HG02623 (cell line): ENCODE measurements around the gene SCT.

Experiments
- ATAC-seq: cut with Tn5 transposase; IDR thresholded peaks from one replicate; pipeline ENCODE4 v1.9.1; 2021; ENCODE audit warnings: moderate library complexity; ENCODE audit not compliant: unreplicated experiment

Gene SCT

DNA sequence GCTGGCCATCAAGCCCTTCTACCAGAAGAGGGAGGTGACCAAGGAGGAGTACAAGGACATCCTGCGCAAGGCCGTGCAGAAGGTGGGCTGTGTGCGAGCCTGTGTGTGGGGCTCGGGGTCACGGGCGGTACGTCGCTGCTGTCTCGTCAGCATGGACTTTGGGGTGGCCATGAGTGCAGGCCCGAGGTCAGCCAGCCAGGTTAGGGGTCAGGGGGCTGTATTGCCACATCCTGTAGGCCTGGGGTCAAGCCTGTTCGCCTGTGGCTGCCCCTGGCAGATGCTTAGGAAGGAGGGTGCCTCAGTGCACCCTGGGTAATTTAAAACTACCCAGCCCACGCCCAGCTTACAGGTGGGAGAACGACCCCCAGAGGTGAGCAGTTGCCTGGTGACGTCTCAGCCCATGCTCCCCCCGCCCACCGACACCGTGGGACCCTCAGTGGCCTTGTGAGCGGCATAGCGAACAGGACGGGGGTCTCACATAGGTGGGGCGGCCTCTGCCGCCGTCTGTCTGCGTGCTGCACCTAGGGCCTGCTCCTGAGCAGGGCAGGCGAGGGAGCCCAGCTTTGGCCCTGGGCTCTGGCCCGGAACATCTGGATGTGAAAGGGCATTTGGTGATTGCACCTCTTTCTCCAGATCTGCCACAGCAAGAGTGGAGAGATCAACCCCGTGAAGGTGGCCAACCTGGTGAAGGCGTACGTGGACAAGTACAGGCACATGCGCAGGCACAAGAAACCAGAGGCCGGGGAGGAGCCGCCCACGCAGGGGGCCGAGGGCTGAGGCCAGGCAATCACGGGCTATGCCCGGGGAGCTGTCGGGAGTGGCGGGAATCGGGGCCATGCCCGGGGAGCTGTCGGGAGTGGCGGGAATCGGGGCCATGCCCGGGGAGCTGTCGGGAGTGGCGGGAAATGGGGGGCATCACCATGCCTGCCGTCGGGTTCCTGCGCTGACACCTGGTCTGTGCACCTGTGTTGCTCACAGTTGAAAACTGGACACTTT is 15.7 kb downstream of the SCT start:
- ATAC-seq, result no peak

DNA sequence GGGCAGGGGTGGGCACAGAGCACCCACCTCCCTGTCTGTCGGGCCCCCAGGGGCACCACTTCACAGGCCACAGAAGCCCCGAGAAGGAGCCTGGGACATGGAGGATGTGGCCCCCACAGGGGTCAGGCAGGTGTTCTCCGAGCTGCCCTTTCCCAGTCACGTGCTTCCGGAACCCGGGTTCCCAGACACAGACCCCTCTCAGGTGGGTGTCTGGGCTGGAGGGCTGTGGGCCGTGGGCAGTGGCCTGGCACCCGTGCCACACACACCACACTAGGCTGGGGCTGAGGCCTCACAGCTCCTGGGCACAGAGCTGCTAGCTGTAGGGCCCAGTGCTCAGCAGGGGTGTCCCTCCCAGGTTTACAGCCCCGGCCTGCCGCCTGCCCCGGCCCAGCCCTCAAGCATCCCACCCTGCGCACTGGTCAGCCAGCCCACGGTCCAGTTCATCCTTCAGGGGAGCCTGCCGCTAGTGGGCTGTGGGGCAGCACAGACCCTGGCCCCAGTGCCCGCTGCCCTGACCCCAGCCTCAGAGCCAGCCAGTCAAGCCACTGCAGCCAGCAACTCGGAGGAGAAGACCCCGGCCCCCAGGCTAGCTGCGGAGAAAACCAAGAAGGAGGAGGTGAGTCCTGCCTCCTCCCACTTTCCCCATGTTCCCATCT is 16.7 kb downstream of the SCT start:
- ATAC-seq, result no peak

DNA sequence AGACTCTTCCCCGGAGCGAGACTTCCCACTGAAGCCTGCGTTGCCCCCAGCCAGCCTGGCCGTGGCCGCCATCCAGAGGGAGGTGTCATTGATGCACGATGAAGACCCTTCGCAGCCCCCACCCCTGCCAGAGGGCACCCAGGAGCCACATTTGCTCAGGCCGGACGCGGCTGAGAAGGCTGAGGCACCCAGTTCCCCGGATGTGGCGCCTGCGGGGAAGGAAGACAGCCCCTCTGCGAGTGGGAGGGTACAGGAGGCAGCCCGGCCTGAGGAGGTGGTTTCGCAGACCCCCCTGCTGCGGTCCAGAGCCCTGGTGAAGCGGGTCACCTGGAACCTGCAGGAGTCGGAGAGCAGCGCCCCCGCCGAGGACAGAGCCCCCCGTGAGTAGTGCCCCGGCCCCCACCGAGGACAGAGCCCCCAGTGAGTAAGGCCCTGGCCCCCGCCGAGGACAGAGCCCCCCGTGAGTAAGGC is 17.6 kb downstream of the SCT start:
- ATAC-seq, result no peak

DNA sequence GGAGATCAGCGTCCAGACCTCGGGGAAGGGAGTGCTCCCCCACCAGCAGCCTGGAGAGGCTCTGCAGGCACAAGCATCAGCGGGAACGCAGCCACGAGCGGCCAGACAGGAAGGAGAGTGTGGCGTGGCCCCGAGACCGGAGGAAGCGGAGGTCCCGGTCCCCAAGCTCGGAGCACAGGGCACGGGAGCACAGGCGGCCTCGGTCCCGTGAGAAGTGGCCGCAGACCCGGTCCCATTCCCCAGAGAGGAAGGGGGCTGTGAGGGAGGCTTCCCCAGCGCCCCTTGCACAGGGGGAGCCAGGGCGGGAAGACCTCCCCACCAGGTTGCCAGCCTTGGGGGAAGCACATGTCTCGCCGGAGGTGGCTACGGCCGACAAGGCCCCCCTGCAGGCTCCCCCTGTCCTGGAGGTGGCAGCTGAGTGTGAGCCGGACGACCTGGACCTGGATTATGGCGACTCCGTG is 18.2 kb downstream of the SCT start:
- no peak for ATAC-seq

DNA sequence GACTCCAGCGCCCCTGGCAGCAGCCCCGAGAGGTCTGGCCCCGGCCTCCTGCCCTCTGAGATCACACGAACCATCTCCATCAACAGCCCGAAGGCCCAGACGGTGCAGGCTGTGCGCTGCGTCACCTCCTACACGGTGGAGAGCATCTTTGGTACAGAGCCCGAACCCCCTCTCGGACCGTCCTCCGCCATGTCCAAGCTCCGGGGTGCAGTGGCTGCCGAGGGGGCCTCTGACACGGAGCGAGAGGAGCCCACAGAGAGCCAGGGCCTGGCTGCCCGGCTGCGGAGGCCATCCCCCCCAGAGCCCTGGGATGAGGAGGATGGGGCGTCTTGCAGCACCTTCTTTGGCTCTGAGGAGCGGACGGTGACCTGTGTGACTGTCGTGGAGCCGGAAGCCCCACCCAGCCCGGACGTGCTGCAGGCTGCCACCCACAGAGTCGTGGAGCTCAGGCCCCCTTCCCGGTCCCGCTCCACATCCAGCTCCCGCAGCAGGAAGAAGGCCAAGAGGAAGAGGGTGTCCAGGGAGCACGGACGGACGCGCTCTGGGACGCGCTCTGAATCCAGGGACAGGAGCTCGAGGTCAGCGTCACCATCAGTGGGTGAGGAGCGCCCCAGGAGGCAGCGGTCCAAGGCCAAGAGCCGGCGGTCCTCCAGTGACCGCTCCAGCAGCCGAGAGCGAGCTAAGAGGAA is 18.9 kb downstream of the SCT start:
- no peak for ATAC-seq

DNA sequence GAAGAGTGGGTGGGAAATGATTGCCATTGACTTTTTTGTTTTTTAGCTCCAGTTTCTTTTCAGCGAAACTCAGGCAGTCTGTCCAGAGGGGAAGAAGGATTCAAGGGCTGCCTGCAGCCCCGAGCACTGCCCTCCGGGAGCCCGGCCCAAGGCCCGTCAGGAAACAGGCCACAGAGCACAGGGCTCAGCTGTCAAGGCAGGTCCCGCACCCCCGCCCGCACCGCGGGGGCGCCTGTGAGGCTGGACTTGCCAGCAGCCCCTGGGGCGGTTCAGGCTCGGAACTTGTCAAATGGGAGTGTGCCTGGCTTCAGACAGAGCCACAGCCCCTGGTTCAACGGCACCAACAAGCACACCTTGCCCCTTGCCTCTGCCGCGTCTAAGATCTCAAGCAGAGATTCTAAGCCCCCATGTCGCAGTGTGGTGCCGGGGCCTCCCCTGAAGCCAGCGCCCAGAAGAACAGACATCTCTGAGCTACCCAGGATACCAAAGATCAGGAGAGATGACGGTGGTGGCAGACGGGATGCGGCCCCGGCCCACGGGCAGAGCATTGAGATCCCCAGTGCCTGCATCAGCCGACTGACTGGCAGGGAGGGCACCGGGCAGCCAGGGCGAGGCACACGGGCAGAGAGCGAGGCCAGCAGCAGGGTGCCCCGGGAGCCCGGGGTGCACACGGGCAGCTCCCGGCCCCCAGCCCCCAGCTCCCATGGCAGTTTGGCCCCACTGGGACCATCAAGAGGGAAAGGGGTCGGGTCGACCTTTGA is 19.8 kb downstream of the SCT start:
- no peak for ATAC-seq

DNA sequence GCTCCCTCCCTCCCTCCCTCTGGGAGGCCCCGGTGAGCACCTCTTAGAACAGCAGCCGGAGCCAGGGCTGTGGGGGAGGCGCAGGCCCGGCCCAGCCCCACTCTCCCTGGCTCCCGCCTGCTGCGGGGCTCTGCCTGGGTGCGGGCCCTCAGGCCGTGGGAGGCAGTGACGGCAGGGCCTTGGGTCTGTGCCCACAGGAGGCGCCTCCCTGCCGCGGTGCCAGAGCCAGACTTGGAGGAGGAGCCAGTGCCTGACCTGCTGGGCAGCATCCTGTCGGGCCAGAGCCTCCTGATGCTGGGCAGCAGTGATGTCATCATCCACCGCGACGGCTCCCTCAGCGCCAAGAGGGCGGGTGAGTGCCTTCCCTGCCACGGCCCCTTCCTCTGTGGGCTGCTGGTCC is 20.7 kb downstream of the SCT start:
- no peak for ATAC-seq

DNA sequence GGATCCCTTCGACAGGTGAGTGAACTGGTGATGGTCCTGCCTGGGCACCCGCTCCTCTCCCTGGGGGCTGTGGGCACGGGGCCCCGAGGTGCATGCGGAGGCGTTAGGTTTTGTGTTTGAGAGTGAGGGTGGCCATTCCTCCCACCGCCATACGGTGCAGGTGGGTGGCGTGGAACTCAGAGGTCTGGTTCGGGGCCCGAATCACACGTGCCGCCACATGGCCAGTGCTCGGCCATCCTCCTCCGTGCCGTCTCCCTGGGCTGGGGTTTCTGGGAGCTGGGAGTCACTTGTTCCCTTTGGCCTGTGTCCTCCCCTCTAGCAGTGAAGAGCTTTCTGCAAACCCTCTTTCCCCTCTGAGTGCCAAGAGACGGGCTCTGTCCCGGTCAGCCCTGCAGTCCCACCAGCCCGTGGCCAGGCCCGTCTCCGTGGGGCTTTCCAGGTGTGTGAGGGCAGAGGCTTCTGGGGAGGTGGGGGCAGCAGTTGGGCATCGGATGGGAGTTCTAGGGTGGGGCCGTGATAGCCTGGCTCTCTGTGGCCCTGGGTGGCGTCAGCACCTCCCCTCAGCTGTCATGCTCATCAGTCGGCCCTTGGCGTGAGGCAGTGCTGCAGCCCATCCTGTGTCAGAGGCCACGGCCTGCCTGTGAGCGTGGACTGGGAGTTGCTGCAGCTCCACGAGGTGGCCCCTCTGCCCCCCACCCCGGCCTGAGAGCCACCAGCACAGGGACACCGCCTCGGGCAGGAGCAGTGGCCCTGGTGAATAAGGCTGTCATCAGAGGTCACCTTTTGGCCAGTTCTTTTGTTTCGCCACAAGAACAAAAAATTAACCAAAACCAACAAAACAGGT is 21.5 kb downstream of the SCT start:
- ATAC-seq, result no peak

DNA sequence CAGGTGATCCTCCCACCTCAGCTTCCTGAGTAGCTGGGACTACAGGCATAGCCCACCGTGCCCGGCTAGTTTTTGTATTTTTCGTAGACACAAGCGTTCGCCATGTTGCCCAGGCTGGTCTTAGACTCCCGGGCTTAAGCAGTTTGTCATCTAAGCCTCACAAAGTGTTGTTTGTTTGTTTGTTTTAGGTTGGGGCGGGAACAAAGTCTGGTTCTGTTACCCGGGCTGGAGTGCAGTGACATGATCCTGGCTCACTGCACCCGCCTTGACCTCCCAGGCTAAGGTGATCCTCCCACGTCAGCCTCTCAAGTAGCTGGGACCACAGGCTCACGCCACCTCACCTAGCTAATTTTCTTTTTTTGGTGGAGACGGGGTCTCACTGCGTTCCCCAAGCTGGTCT is 23.8 kb downstream of the SCT start:
- no peak for ATAC-seq

DNA sequence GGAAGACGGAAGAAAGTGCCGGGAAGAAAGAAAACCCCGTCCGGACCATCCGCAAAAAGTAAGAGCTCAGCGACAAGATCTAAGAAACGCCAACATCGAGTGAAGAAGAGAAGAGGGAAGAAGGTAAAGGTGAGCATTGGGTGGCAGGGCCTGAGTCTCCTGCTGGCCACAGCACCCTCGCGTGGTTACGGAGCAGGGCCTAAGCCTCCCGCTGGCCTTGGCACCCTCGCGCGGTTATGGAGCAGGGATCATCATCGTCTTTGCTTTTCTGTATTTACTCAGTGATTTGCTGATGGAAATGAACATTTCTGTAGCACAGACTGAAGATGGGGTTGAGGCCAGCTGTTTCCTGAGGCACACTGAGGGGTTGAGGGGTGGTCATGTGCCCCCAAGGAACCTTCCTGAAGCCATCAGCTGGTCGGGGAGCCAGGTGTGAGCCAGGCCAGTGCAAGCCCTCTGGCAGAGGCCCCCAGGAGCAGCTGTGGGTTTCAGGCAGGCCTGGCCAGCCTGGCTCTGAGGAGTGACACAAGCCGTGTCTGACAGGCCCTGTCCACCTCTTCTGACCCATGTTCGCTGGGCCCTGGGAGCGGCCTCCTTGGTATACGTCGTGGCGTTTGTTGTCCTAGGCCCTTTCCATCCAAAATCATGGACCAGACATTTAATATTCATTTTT is 25.3 kb downstream of the SCT start:
- ATAC-seq, result no peak

DNA sequence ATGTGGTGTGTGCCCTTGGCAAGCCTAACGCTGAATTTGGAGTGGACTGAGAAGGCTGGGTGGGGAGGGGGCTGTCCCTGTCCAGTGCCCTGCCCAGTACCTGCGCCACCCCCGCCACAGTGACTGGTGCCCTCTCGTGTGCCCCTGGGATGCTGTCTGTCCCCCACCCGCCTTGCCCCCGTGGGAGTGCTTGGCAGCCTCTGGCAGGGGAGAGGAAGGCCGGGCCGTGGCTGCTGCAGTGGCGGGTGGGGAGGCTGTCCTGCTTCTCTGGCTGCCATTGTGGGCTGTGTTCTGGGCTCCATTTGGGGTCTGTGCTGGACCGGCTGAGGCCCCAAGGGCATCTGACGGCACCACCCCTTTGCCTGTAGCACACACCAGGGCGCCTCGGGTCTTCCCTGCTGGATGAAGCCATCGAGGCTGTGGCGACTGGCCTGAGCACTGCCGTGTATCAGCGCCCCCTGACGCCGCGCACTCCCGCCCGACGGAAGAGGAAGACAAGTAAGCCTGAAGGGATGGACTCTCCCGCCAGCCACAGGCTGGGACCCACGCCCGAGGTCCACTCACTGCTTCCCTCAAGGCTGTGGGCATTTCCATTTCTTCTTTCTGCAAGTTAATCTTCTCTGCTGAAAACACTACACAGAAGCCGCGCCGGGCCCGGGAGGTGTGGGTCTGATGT is 28.8 kb downstream of the SCT start:
- no peak for ATAC-seq

DNA sequence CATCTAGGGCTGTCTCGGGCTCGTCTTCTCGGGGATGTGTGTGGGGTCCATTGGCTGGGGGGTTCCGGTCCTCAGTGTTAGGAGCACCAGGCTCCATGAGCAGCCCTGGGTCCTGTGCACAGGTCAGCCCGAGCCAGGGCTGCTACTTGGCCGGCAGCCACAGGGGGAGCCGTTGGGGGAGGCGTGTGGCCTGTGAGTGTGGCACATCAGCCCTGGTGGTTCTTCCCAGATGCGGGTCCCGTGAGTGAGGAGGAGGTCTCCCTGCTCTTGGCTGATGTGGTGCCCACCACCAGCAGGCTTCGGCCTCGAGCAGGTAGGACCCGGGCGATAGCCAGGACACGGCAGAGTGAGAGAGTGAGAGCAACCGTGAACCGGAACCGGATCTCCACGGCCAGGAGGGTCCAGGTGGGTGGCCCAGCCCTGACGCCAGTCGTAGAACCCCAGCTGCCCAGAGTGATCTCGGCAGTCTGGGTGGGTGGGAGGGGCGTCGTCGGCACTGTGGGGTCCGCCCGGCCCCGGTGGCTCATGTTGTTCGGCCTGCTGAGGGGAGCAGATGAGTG is 29.7 kb downstream of the SCT start:
- ATAC-seq, result no peak

DNA sequence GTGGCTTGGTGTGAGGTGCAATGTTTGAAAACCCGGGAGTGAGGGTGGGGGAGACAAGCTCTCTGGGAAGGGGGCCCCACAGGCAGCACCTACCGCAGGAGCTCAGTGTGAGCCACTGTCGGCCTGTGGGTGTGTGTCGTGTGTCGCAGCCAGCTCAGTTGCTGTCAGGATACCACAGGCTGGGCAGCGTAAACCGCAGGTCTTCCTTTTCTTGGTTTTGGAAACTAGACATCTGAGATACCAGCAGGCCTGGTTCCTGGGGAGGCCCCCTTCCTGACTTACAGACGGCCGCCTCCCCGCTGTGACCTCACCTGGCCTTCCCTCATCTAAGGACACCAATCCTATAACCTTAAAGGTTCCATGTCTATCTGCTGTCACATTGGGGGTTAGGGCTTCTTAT is 30.6 kb downstream of the SCT start:
- no peak for ATAC-seq

DNA sequence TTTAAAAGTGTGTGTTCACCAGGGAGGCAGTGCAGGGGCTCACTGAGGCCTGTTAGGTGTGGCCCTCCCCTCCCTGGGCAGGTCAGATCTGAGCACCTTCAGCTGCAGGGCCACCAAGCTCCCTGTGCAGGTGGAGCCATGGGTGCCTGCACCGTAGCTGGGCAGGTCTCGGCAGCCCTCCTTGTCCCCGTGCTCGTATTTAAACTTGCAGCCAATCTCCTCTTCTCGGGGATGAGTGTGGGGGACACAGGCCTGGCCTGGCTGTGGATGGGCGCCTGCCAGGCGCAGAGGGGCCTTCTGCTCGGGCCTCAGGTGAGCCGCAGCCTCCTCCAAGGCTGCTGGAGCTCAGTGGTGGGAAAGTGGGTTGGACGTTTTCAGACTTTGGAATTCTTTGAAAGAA is 31.6 kb downstream of the SCT start:
- no peak for ATAC-seq

DNA sequence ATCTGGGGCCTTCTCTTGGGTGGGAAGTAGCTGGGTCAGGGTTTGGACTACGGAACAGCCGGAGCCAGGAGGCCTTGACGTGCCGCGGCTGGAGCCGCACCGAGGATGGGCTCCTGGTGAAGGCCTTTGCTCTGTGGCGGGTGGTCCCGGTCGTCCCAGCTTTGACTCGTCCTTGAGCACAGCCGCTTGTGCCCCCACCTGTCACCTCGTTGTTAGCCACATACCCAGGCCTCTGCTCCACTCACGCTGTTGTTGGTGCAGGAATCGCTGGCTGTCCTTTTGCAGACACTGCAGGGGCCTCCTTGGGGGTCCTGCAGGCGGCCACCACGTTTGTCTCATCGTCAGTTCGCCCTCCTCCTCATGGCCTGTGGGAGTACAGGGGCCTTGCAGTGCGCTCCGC is 33.6 kb downstream of the SCT start:
- no peak for ATAC-seq

DNA sequence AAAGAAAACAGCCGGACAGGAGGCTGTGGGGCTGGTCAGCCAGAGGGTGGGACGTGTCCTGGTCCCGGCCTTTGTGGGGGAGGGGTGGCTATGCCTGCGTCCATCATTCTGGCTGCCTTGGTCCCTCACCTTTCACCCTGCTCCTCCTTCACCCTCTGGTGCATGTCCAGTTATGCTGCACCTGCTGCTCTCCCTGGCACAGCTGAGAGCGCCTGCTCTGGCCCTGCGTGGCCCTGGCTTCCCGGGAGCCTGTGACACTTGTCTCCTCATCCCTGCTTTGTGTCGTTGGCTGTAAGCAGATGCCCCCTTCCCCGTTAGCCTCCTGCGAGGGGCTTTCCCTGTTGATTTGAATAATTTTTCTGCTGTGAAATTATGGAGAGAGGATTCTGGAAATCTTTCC is 34.1 kb downstream of the SCT start:
- no peak for ATAC-seq

DNA sequence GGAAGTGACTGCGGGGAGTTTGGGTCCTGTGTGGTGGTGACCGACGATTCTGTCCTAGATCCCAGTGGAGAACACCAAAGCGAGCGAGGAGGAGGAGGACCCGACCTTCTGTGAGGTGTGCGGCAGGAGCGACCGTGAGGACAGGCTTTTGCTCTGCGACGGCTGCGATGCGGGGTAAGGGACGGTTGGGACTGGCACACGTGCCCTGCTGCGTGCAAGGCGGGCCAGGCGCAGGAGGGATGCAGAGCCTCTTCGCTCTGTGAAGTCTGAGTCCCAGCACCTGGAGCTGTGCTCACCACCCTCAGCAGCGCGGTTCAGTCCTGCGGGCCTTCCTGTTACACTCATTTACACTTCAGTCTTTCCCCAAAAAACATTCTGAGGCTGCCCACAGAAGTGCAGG is 34.5 kb downstream of the SCT start:
- ATAC-seq, result no peak

DNA sequence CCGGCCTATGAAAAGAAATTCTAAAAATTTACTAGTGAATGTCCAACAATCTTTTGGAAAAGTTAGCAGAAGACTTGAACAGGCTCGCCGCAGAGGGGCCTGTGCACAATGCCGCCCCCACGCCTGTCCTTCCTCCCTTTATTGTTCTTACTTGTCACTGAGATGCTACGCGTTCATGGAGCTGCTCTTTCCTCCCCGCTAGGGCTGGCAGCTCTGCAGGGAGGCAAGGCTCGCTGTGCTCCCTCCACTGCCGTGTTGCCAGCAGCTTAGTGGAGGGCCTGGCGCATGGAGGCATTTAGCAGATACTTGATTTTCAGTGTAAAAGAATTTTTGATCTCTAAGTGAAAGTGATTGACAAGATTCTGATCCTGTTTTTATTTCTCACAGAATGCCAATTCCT is 36.0 kb downstream of the SCT start:
- ATAC-seq, result no peak
